CD14-positive monocyte (primary cell): ENCODE measurements around the gene CEP131. TPM values are rescaled to one million over a fixed set of nuclear protein-coding genes. Genes with fewer than 3 reads are reported as not detected.

Source experiments
- DNase-seq, 3 donors: peaks; one replicate each; pipeline ENCODE4 v3.0.0-alpha.2; 2011 to 2022
- H2AFZ ChIP-seq: 2 replicates; pipeline ENCODE4 v1.6.0; 2012; ENCODE audit warnings: mild to moderate bottlenecking, low read depth, low read length, inconsistent platforms; ENCODE audit not compliant: insufficient read depth, poor library complexity, severe bottlenecking
- H3K27ac ChIP-seq, 2 donors: 1 replicate in 1 of 2; 2 replicates in 1 of 2; pipeline ENCODE4 v1.5.1; 2012 to 2013; ENCODE audit warnings: low read length in 2 of 2, control low read depth in 1 of 2, inconsistent platforms in 1 of 2, low read depth in 1 of 2, mild to moderate bottlenecking in 1 of 2
- H3K27me3 ChIP-seq, 2 donors: one replicate each; pipeline versions ENCODE4 v1.6.0 to v1.6.1; 2011 to 2013; ENCODE audit warnings: low read length in 2 of 2; ENCODE audit not compliant: control insufficient read depth in 2 of 2, insufficient read depth in 2 of 2
- H3K36me3 ChIP-seq, 2 donors: replicated peaks in 1 of 2; 1 replicate in 1 of 2; 2 replicates in 1 of 2; pipeline versions ENCODE4 v1.5.1 to v1.6.1; 2012 to 2013; ENCODE audit warnings: low read length in 2 of 2, control low read depth in 1 of 2, inconsistent platforms in 1 of 2, mild to moderate bottlenecking in 1 of 2; ENCODE audit not compliant: insufficient read depth in 2 of 2, control insufficient read depth in 1 of 2
- H3K4me1 ChIP-seq, 2 donors: 1 replicate in 1 of 2; 2 replicates in 1 of 2; pipeline versions ENCODE4 v1.5.1 to v1.6.1; 2012 to 2013; ENCODE audit warnings: low read length in 2 of 2, control low read depth in 1 of 2, inconsistent platforms in 1 of 2, mild to moderate bottlenecking in 1 of 2, moderate library complexity in 1 of 2; ENCODE audit not compliant: insufficient read depth in 2 of 2, control insufficient read depth in 1 of 2
- H3K4me2 ChIP-seq: replicated peaks from 2 replicates; pipeline ENCODE3; 2012; ENCODE audit warnings: low read length, moderate library complexity, mild to moderate bottlenecking; ENCODE audit not compliant: poor library complexity, severe bottlenecking; ENCODE audit errors: extremely low read depth
- H3K4me3 ChIP-seq, 3 experiments: fragments of 200-600 bp in 1 of 3; sonication (generic) in 1 of 3; replicated peaks in 1 of 3; 1 replicate in 2 of 3; 2 replicates in 1 of 3; pipeline ENCODE4 v1.5.1; 2011 to 2013; ENCODE audit warnings: low read length in 3 of 3, mild to moderate bottlenecking in 3 of 3, control low read depth in 2 of 3, low read depth in 2 of 3, inconsistent platforms in 1 of 3, moderate library complexity in 1 of 3
- H3K79me2 ChIP-seq: 2 replicates; pipeline ENCODE4 v1.6.0; 2012; ENCODE audit warnings: mild to moderate bottlenecking, control low read depth, inconsistent platforms, low read length, moderate library complexity; ENCODE audit not compliant: insufficient read depth
- H3K9ac ChIP-seq: 2 replicates; pipeline ENCODE4 v1.6.0; 2017; ENCODE audit warnings: low read length, mild to moderate bottlenecking; ENCODE audit not compliant: insufficient read depth, poor library complexity, severe bottlenecking
- H3K9me3 ChIP-seq, 2 donors: replicated peaks in 1 of 2; 1 replicate in 1 of 2; 2 replicates in 1 of 2; pipeline versions ENCODE4 v1.5.1 to v1.6.1; 2012 to 2013; ENCODE audit warnings: low read length in 2 of 2, control low read depth in 1 of 2; ENCODE audit not compliant: control insufficient read depth in 1 of 2, insufficient read depth in 1 of 2
- H4K20me1 ChIP-seq: 2 replicates; pipeline ENCODE4 v1.6.0; 2012; ENCODE audit warnings: mild to moderate bottlenecking, low read length, control low read depth, moderate library complexity; ENCODE audit not compliant: insufficient read depth
- H3K27ac Mint-ChIP-seq, 7 donors: one replicate each; pipeline ENCODE4 v1.8.0; 2020; ENCODE audit warnings: mild to moderate bottlenecking in 7 of 7, mixed read lengths in 7 of 7, moderate library complexity in 6 of 7, inconsistent platforms in 2 of 7
- H3K27me3 Mint-ChIP-seq, 3 donors: one replicate each; pipeline ENCODE4 v1.8.0; 2021 to 2022; ENCODE audit warnings: low read depth in 3 of 3, mild to moderate bottlenecking in 3 of 3, mixed read lengths in 3 of 3, moderate library complexity in 3 of 3, inconsistent platforms in 1 of 3
- H3K36me3 Mint-ChIP-seq, 2 donors: one replicate each; pipeline ENCODE4 v1.8.0; 2020; ENCODE audit warnings: mixed read lengths in 2 of 2, inconsistent platforms in 1 of 2, mild to moderate bottlenecking in 1 of 2
- H3K4me1 Mint-ChIP-seq: one replicate; pipeline ENCODE4 v1.8.0; 2020; ENCODE audit warnings: mild to moderate bottlenecking, mixed read lengths
- H3K4me3 Mint-ChIP-seq, 2 donors: one replicate each; pipeline ENCODE4 v1.8.0; 2020; ENCODE audit warnings: mild to moderate bottlenecking in 2 of 2, mixed read lengths in 2 of 2, moderate library complexity in 1 of 2
- H3K9me3 Mint-ChIP-seq, 7 donors: one replicate each; pipeline ENCODE4 v1.8.0; 2020 to 2022; ENCODE audit warnings: mixed read lengths in 7 of 7, mild to moderate bottlenecking in 6 of 7, moderate library complexity in 6 of 7, inconsistent platforms in 2 of 7
- WGBS: methylation state at CpG from one replicate; pipeline ENCODE4 v1.1.5; 2013; ENCODE audit warnings: missing lambda C conversion rate; ENCODE audit not compliant: insufficient coverage; 5-methylcytosine and 5-hydroxymethylcytosine counted together
- intact Hi-C, 2 donors: fragments of 100-400 bp; cut with micrococcal nuclease; formaldehyde crosslinking; loops; one replicate each; pipeline versions ENCODE4 v1.15.0 to v1.15.1; 2023
- polyA plus RNA-seq, 3 donors: library from polyadenylated mRNA; depleted of rRNA in 1 of 3; unstranded in 2 of 3; stranded (reverse) in 1 of 3; fragments of 300-500 nt in 2 of 3; fragments of >200 nt in 1 of 3; fragmentation: Illumina TruSeq in 2 of 3; gene quantifications; 1 replicate in 2 of 3; 2 replicates in 1 of 3; pipeline ENCODE4 v1.2.3, GENCODE V29; 2012 to 2021
- TF ChIP-seq, protein P1 (sequence below): fragments of 200-600 bp; IDR thresholded peaks from one replicate; pipeline ENCODE4 v1.8.0; 2022; ENCODE audit warnings: antibody characterized with exemption, mild to moderate bottlenecking

CEP131 gene
- polyA plus RNA-seq, 3 donors = 0.69 to 9.7 (median 1.0) TPM

DNA sequence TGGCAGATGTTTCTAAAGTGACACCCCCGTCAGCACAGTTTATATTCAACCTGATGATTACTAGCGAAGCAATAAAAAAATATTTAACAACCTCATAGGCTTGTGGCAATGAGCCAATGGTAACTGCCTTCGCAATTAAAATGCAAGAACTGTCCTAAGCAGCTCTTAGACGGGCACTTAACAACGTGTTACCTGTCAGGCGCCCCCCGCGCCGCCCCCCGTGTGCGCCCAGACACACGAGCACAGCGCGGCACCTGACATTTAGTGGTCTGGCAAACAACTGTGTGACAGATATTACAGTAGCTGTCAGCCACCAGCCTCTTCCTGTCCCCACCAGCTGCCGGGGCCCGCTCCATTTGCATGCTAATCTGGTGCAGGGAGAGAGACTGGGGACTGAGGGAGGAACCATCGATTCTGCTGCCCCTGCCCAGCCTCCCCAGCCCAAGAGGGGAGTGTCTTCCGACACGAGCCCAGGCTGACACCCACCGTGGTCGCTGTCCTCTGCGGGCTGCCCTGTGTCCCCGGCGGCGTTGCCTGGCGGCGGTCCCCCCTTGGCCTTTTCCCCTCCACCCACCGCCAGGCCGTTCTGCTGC, 29.0 kb upstream of the CEP131 start:
- peaks cover 22% of the 10 kb centered on the region for H3K79me2 ChIP-seq
- WGBS = 90% methylated on average over 27 of the region's 29 CpGs
- peaks cover 27% of the 10 kb centered on the region for H3K4me1 Mint-ChIP-seq
- H3K4me3 ChIP-seq = no peak overlapping the region
- H4K20me1 ChIP-seq = peaks cover 81% of the 10 kb centered on the region
- DNase-seq = no peak
- no peak overlapping the region for H3K27ac ChIP-seq
- no peak overlapping the region for H2AFZ ChIP-seq
- peaks cover 18 to 22% of the 10 kb centered on the region in 2 donors for H3K4me1 ChIP-seq
- H3K9me3 ChIP-seq = no peaks in the 10 kb centered on the region
- H3K36me3 ChIP-seq = peaks cover 47 to 64% of the 10 kb centered on the region in 2 donors
- peaks cover 0 to 5% (median 0%) of the 10 kb centered on the region in 7 donors for H3K9me3 Mint-ChIP-seq
- no peak overlapping the region for H3K4me3 Mint-ChIP-seq
- H3K9ac ChIP-seq = no peak overlapping the region
- intact Hi-C loops = loop anchor here (1.0 to 5.0 kb wide), 2 partner anchors 348 to 350 kb away; no protein-coding TSS in a partner anchor
- no peaks in the 10 kb centered on the region for H3K27me3 ChIP-seq
- peaks cover 0 to under 1% (median 0%) of the 10 kb centered on the region in 3 donors for H3K27me3 Mint-ChIP-seq
- TF ChIP-seq, protein P1, sequence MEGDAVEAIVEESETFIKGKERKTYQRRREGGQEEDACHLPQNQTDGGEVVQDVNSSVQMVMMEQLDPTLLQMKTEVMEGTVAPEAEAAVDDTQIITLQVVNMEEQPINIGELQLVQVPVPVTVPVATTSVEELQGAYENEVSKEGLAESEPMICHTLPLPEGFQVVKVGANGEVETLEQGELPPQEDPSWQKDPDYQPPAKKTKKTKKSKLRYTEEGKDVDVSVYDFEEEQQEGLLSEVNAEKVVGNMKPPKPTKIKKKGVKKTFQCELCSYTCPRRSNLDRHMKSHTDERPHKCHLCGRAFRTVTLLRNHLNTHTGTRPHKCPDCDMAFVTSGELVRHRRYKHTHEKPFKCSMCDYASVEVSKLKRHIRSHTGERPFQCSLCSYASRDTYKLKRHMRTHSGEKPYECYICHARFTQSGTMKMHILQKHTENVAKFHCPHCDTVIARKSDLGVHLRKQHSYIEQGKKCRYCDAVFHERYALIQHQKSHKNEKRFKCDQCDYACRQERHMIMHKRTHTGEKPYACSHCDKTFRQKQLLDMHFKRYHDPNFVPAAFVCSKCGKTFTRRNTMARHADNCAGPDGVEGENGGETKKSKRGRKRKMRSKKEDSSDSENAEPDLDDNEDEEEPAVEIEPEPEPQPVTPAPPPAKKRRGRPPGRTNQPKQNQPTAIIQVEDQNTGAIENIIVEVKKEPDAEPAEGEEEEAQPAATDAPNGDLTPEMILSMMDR = no peak
- H3K36me3 Mint-ChIP-seq = peaks cover 48 to 69% of the 10 kb centered on the region in 2 donors
- peak overlapping the region in 1 of 7 donors; percentile 62 for H3K27ac Mint-ChIP-seq
- H3K4me2 ChIP-seq = no peak overlapping the region

DNA sequence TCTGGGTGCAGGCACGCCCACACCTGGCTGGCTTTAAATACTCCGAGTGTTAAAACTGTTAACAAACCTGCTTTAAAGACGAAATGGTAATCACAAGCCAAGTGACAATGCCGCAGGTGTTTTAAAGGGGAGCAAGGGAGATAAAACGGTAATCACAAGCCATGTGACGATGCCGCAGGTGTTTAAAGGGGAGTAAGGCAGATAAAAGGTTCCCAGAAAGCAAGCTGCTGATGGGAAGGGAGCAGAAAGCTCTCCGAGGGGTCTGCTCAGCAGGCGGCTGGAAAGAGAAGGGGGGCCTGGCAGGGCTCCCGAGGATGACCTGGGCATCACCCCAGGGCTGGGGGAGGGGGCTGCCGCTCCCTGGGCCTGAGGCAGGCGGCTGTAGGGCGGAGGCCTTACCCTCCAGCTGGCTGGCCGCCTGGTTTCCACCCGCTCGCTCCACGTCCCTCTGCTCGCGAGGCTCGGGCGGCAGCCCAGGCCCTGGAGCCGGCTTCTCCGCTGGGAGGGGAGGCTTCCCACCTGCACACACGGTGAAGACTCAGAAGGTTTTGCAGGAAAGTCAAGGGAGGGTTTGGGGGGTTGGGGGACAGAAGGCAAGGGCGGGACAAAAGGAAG, 28.4 kb upstream of the CEP131 start:
- Mint-ChIP-seq H3K36me3 (peaks cover 49 to 73% of the 10 kb centered on the region in 2 donors), H3K27me3 (no peaks in the 10 kb centered on the region), H3K9me3 (peaks cover 0 to 5% (median 0%) of the 10 kb centered on the region in 7 donors), H3K4me3 (no peak overlapping the region), H3K4me1 (peaks cover 23% of the 10 kb centered on the region), H3K27ac (no peak overlapping the region)
- Histone ChIP-seq H4K20me1 (peaks cover 80% of the 10 kb centered on the region), H3K4me2 (no peak overlapping the region), H3K9ac (no peak overlapping the region), H3K36me3 (peaks cover 50 to 64% of the 10 kb centered on the region in 2 donors), H2AFZ (no peak overlapping the region), H3K79me2 (peaks cover 22% of the 10 kb centered on the region), H3K27me3 (no peaks in the 10 kb centered on the region), H3K4me3 (no peak overlapping the region), H3K27ac (no peak overlapping the region), H3K4me1 (peaks cover 17 to 19% of the 10 kb centered on the region in 2 donors), H3K9me3 (no peaks in the 10 kb centered on the region)
- no peak for DNase-seq
- intact Hi-C loops = loop anchor here (1.0 to 5.0 kb wide), 2 partner anchors 349 to 351 kb away; no protein-coding TSS in a partner anchor
- TF ChIP-seq, protein P1 = no peak
- WGBS = 94% methylated on average over 21 of the region's 25 CpGs
